HCT116 (cell line): Measurements from ENCODE around the gene RASGRF1. TPM values are rescaled to one million over a fixed set of nuclear protein-coding genes. Genes with fewer than 3 reads are reported as not detected.

ENCODE experiments used
- ATAC-seq: fragments of 200-7000 bp; cut with Tn5 transposase; 2 replicates; pipeline ENCODE4 v1.9.1; 2020; ENCODE audit warnings: mild to moderate bottlenecking, moderate library complexity
- Bru-seq: library from RNA; stranded (reverse); fragments of 400-500 nt; gene quantifications from one replicate; lab custom pipeline; 2021; lab: Mats Ljungman, UMichigan
- BruChase-seq, 2 experiments: library from RNA; stranded (reverse); fragments of 400-500 nt; gene quantifications; one replicate each; lab custom pipeline; 2021; lab: Mats Ljungman, UMichigan
- BruUV-seq: library from RNA; stranded (reverse); fragments of 400-500 nt; replicated peaks from 2 replicates; lab custom pipeline; 2021; lab: Mats Ljungman, UMichigan
- CTCF ChIA-PET: fragments of 300-600 bp; sonication (Branson Sonifier 250); formaldehyde crosslinking; loops from one replicate; lab custom pipeline; 2021; ENCODE audit warnings: antibody characterized with exemption; lab: Charles Lee
- POLR2A ChIA-PET: fragments of 300-600, 350-600 bp; sonication (Branson Sonifier 250); formaldehyde crosslinking; loops from one replicate; lab custom pipeline; 2021; ENCODE audit warnings: antibody characterized with exemption; lab: Charles Lee
- RAD21 ChIA-PET, 2 experiments: fragments of 300-600 bp; sonication (Branson Sonifier 250); formaldehyde crosslinking; loops; one replicate each; lab custom pipeline; 2023; ENCODE audit warnings: low total read pairs in 2 of 2; ENCODE audit not compliant: uncharacterized antibody in 2 of 2, unreplicated experiment in 2 of 2, low non-redundant PET in 1 of 2; lab: Charles Lee
- DNase-seq: peaks from one replicate; pipeline ENCODE4 v3.0.0-alpha.2; 2010; ENCODE audit warnings: low read depth, low spot score
- H2AFZ ChIP-seq: fragments of 200-600 bp; shearing (Covaris generic), sonication (generic); 2 replicates; pipeline ENCODE4 v1.6.1; 2017; ENCODE audit warnings: low read depth, mixed run types, mixed read lengths, antibody characterized with exemption, low read length; ENCODE audit not compliant: poor library complexity, severe bottlenecking
- H3K27ac ChIP-seq: 2 replicates; pipeline ENCODE4 v1.5.1; 2012; ENCODE audit warnings: low read depth, low read length
- H3K27me3 ChIP-seq: fragments of 200-600 bp; sonication (generic); 2 replicates; pipeline ENCODE4 v1.6.1; 2016; ENCODE audit warnings: mixed run types, low read length, mixed read lengths; ENCODE audit not compliant: insufficient read depth
- H3K36me3 ChIP-seq, 2 experiments: fragments of 200-500 bp in 1 of 2; fragments of 200-600 bp in 1 of 2; sonication (Bioruptor generic) in 1 of 2; sonication (generic) in 1 of 2; 2 replicates each; pipeline versions ENCODE4 v1.5.1 to v1.6.1; 2014 to 2016; ENCODE audit warnings: low read length in 2 of 2, inconsistent platforms in 1 of 2, mixed read lengths in 1 of 2, mixed run types in 1 of 2; ENCODE audit not compliant: insufficient read depth in 2 of 2, control insufficient read depth in 1 of 2
- H3K4me1 ChIP-seq, 2 experiments: fragments of 200-600 bp in 1 of 2; sonication (generic) in 1 of 2; 2 replicates each; pipeline versions ENCODE4 v1.5.1 to v1.6.1; 2012 to 2017; ENCODE audit warnings: low read length in 2 of 2, inconsistent platforms in 1 of 2, mild to moderate bottlenecking in 1 of 2, mixed read lengths in 1 of 2, mixed run types in 1 of 2, moderate library complexity in 1 of 2; ENCODE audit not compliant: insufficient read depth in 2 of 2, control insufficient read depth in 1 of 2
- H3K4me2 ChIP-seq: fragments of 200-600 bp; sonication (generic); 2 replicates; pipeline ENCODE4 v1.6.1; 2017; ENCODE audit warnings: mixed run types, low read length, mixed read lengths
- H3K4me3 ChIP-seq, 2 experiments: fragments of 200-600 bp in 1 of 2; sonication (generic) in 1 of 2; replicated peaks in 1 of 2; 2 replicates each; pipeline ENCODE4 v1.5.1; 2011 to 2016; ENCODE audit warnings: low read length in 2 of 2, control low read depth in 1 of 2, low read depth in 1 of 2, mild to moderate bottlenecking in 1 of 2, mixed read lengths in 1 of 2, mixed run types in 1 of 2
- H3K79me2 ChIP-seq: fragments of 200-600 bp; sonication (generic); 2 replicates; pipeline ENCODE4 v1.6.1; 2017; ENCODE audit warnings: mild to moderate bottlenecking, mixed run types, low read length, moderate library complexity, mixed read lengths; ENCODE audit not compliant: insufficient read depth
- H3K9ac ChIP-seq: fragments of 200-600 bp; sonication (generic); 2 replicates; pipeline ENCODE4 v1.6.1; 2016; ENCODE audit warnings: low read length, mixed read lengths
- H3K9me2 ChIP-seq: fragments of 200-600 bp; sonication (generic), shearing (Covaris generic); 2 replicates; pipeline ENCODE4 v1.6.1; 2017; ENCODE audit warnings: mixed run types, mild to moderate bottlenecking, moderate library complexity; ENCODE audit not compliant: insufficient read depth
- H3K9me3 ChIP-seq, 2 experiments: fragments of 200-500 bp in 1 of 2; fragments of 200-600 bp in 1 of 2; sonication (Bioruptor generic) in 1 of 2; sonication (generic) in 1 of 2; 2 replicates each; pipeline ENCODE4 v1.6.1; 2014 to 2017; ENCODE audit warnings: low read length in 2 of 2, mixed read lengths in 2 of 2, inconsistent platforms in 1 of 2, low read depth in 1 of 2, mild to moderate bottlenecking in 1 of 2, mixed run types in 1 of 2, moderate library complexity in 1 of 2; ENCODE audit not compliant: control insufficient read depth in 1 of 2, insufficient read depth in 1 of 2
- H4K20me1 ChIP-seq: fragments of 200-600 bp; sonication (generic), shearing (Covaris generic); 2 replicates; pipeline ENCODE4 v1.6.1; 2017; ENCODE audit warnings: mixed run types, mild to moderate bottlenecking, moderate library complexity; ENCODE audit not compliant: insufficient read depth
- CEBPB ChIP-seq: IDR thresholded peaks from 2 replicates; pipeline ENCODE4 v1.6.1; 2012; ENCODE audit warnings: low read depth
- POLR2AphosphoS5 ChIP-seq: IDR thresholded peaks from 2 replicates; pipeline ENCODE4 v1.6.1; 2011; ENCODE audit warnings: mild to moderate bottlenecking, low read depth, low read length, moderate library complexity
- RAD21 ChIP-seq: IDR thresholded peaks from 2 replicates; pipeline ENCODE4 v1.6.1; 2012; ENCODE audit warnings: low read depth, mild to moderate bottlenecking
- TCF7L2 ChIP-seq: IDR thresholded peaks from 2 replicates; pipeline ENCODE4 v1.7.0; 2011; ENCODE audit warnings: borderline replicate concordance, inconsistent platforms; ENCODE audit not compliant: insufficient read depth, insufficient read length; ENCODE audit errors: extremely low read depth
- ZFX ChIP-seq: fragments of 450-650 bp; IDR thresholded peaks from 2 replicates; pipeline ENCODE4 v1.6.1; 2017
- ZNF274 ChIP-seq: fragments of 200-500 bp; sonication (Bioruptor generic); IDR thresholded peaks from 2 replicates; pipeline ENCODE4 v1.6.1; 2014; ENCODE audit warnings: mild to moderate bottlenecking, low read depth, low read length, inconsistent platforms
- intact Hi-C: fragments of 100-400 bp; cut with micrococcal nuclease; formaldehyde crosslinking; loops from 2 replicates; pipeline ENCODE4 v1.10.0; 2022
- long read RNA-seq: library from polyadenylated mRNA; unstranded; transcript quantifications from one replicate; pipeline ENCODE4 v2.0.0, GENCODE V29; 2021; ENCODE audit not compliant: unreplicated experiment
- polyA plus RNA-seq: library from polyadenylated mRNA; unstranded; fragments of >200 nt; gene quantifications from 2 replicates; pipeline ENCODE4 v1.2.1, GENCODE V29; 2012; ENCODE audit warnings: missing spikeins
- total RNA-seq: library from RNA; stranded (reverse); gene quantifications from one replicate; pipeline ENCODE4 v1.2.1, GENCODE V29; 2021; ENCODE audit not compliant: unreplicated experiment
- TF ChIP-seq, protein P1 (sequence below): IDR thresholded peaks from 2 replicates; pipeline ENCODE4 v1.6.1; 2012
- TF ChIP-seq, protein P2 (sequence below): IDR thresholded peaks from 2 replicates; pipeline ENCODE4 v1.6.1; 2012

RASGRF1 gene, protein sequence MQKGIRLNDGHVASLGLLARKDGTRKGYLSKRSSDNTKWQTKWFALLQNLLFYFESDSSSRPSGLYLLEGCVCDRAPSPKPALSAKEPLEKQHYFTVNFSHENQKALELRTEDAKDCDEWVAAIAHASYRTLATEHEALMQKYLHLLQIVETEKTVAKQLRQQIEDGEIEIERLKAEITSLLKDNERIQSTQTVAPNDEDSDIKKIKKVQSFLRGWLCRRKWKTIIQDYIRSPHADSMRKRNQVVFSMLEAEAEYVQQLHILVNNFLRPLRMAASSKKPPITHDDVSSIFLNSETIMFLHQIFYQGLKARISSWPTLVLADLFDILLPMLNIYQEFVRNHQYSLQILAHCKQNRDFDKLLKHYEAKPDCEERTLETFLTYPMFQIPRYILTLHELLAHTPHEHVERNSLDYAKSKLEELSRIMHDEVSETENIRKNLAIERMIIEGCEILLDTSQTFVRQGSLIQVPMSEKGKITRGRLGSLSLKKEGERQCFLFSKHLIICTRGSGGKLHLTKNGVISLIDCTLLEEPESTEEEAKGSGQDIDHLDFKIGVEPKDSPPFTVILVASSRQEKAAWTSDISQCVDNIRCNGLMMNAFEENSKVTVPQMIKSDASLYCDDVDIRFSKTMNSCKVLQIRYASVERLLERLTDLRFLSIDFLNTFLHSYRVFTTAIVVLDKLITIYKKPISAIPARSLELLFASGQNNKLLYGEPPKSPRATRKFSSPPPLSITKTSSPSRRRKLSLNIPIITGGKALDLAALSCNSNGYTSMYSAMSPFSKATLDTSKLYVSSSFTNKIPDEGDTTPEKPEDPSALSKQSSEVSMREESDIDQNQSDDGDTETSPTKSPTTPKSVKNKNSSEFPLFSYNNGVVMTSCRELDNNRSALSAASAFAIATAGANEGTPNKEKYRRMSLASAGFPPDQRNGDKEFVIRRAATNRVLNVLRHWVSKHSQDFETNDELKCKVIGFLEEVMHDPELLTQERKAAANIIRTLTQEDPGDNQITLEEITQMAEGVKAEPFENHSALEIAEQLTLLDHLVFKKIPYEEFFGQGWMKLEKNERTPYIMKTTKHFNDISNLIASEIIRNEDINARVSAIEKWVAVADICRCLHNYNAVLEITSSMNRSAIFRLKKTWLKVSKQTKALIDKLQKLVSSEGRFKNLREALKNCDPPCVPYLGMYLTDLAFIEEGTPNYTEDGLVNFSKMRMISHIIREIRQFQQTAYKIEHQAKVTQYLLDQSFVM (N-terminal part only)
- total RNA-seq: 2.4 TPM
- 1.1 and 2.7 TPM in 2 replicates for polyA plus RNA-seq
- percentile 27 among the genes with signal in this experiment for Bru-seq, nascent RNA
- BruChase-seq, experiment 1, labeled RNA remaining after a 6-hour chase: percentile 22 among the genes with signal in this experiment
- BruChase-seq, experiment 2, labeled RNA remaining after a 2-hour chase: percentile 20 among the genes with signal in this experiment
- long read RNA-seq, partial matches to known transcripts: 0 of 2 reads
- long read RNA-seq, other reads (novel, unspliced or antisense): 2 of 2 reads

DNA sequence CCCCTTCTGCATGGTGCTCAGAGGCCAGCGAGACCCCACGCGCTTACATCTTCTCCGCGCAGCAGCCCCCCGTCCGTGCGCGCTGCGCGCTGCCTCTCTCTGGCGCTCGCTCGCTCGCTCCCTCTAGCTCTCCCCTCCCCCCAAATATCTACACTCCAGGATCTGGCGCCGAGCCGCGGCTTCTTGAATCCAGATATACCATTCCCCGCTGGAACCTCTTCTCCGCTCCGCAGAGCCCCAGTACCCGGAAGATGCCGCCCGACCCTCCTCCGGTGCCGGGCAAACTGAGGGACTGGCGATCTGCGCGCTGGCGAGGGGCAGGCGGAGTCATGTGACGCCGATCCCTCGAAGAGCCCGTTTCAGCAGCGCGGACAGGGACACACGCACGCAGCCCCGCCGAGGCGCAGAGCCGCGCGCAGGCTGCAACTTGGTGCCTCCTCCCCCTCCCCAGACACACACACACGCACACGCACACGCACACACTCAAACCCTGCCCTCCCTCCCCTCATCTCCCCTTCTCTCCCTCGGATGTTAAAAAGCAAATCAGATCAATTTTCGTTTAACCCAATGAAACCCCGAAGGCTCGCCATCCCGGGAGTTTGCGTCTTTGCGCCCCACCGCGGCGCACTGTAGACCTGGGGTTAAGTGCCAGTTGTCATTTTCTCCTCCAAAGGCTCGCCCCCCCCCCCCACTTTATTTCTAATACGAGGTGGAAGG is at the start of gene RASGRF1:
TSS of gene RASGRF1 (minus strand) at position 294 of the 717 bp plus-strand sequence. CDS start at position 12, 282 bp downstream.
- DNase-seq (no peak), ATAC-seq (no peak)
- no TSS peak for BruUV-seq
- Histone ChIP-seq H3K9me3 (no peaks in the 10 kb centered on the region), H3K4me1 (no peaks in the 10 kb centered on the region), H3K4me2 (no peak within 1 kb of the TSS), H3K27me3 (peaks cover 28% of the 10 kb centered on the region; the same call in 1 of the 2 replicates), H4K20me1 (no peaks in the 10 kb centered on the region), H3K36me3 (no peaks in the 10 kb centered on the region), H3K4me3 (no peak within 1 kb of the TSS), H3K9ac (no peak within 1 kb of the TSS), H2AFZ (no peak within 1 kb of the TSS), H3K9me2 (no peaks in the 10 kb centered on the region)
- ChIA-PET CTCF (no interaction called here), RAD21 (no interaction called here), POLR2A (no interaction called here)
- intact Hi-C loops: no loop called here
- TF ChIP-seq, protein P1, sequence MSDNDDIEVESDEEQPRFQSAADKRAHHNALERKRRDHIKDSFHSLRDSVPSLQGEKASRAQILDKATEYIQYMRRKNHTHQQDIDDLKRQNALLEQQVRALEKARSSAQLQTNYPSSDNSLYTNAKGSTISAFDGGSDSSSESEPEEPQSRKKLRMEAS: no peak
- TF ChIP-seq ZNF274: no peak
- TF ChIP-seq, protein P2, sequence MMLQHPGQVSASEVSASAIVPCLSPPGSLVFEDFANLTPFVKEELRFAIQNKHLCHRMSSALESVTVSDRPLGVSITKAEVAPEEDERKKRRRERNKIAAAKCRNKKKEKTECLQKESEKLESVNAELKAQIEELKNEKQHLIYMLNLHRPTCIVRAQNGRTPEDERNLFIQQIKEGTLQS: no peak
- no peak for TF ChIP-seq ZFX
- no peak for TF ChIP-seq CEBPB
- TF ChIP-seq TCF7L2: no peak
- no peak for TF ChIP-seq RAD21
- TF ChIP-seq POLR2AphosphoS5: no peak
- TF ChIP-seq, all 23 proteins: peak for 0
- Histone ChIP-seq H3K79me2 (no peaks in the 10 kb centered on the region), H3K27ac (no peak within 1 kb of the TSS)
